ENCODE data around the gene GRID1.
A peak's percentile ranks its signal among the peaks of the same experiment; 100 is the strongest.

The GRID1 gene

GRCh38 chr10:86207226-86207625 is 159.4 kb downstream of the GRID1 start:
- Histone ChIP-seq H3K9ac (ENCODE audit: insufficient read length, low read depth) (no peak overlapping the region), H3K27me3 (ENCODE audit: insufficient read depth, insufficient read length) (no peaks in the 10 kb centered on the region), H3K4me3 (ENCODE audit: insufficient read length, low read depth) (no peak overlapping the region), H3K36me3 (ENCODE audit: insufficient read depth, insufficient read length, low read length) (no peaks in the 10 kb centered on the region), H3K4me1 (ENCODE audit: insufficient read depth, insufficient read length) (no peaks in the 10 kb centered on the region), H3K9me3 (ENCODE audit: insufficient read depth, low read length) (no peaks in the 10 kb centered on the region)
- DNase-seq (ENCODE audit: low read depth, low spot score), result no peak
- no peak for TF ChIP-seq YY1 (IDR thresholded peaks at IDR 0.05; ENCODE audit: insufficient read depth, insufficient read length)
- no peak for TF ChIP-seq SUZ12 (IDR thresholded peaks at IDR 0.05; ENCODE audit: extremely low read depth, insufficient read depth, insufficient read length)
- no peak for TF ChIP-seq ZNF274 (IDR thresholded peaks at IDR 0.05; ENCODE audit: low read depth, low read length)

DNA sequence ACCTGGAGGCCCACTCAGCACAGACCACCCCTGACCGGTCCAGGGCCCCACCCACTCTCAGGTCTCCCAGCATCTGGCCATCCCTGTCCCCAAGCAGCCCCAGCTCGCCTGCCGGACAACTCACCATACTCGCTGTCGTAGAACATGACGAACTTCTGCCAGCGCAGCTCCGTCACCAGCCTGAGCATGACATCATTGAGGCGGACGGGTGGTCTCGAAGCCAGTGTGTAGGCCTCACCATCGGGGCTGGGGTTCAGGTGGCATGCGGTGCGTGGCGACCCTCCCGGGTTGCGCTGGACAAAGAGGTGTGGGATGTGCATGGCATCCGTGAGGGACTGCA is 160.4 kb downstream of the GRID1 start:
- TF ChIP-seq SUZ12 (IDR thresholded peaks at IDR 0.05; ENCODE audit: extremely low read depth, insufficient read depth, insufficient read length) (no peak), YY1 (IDR thresholded peaks at IDR 0.05; ENCODE audit: insufficient read depth, insufficient read length) (no peak), ZNF274 (IDR thresholded peaks at IDR 0.05; ENCODE audit: low read depth, low read length) (no peak)
- no peaks in the 10 kb centered on the region for H3K36me3 ChIP-seq (ENCODE audit: insufficient read depth, insufficient read length, low read length)
- DNase-seq (ENCODE audit: low read depth, low spot score), result no peak
- H3K4me3 ChIP-seq (ENCODE audit: insufficient read length, low read depth), result no peak overlapping the region
- H3K9me3 ChIP-seq (ENCODE audit: insufficient read depth, low read length), result no peaks in the 10 kb centered on the region
- H3K4me1 ChIP-seq (ENCODE audit: insufficient read depth, insufficient read length), result no peaks in the 10 kb centered on the region
- H3K9ac ChIP-seq (ENCODE audit: insufficient read length, low read depth), result no peak overlapping the region
- no peaks in the 10 kb centered on the region for H3K27me3 ChIP-seq (ENCODE audit: insufficient read depth, insufficient read length)

DNA sequence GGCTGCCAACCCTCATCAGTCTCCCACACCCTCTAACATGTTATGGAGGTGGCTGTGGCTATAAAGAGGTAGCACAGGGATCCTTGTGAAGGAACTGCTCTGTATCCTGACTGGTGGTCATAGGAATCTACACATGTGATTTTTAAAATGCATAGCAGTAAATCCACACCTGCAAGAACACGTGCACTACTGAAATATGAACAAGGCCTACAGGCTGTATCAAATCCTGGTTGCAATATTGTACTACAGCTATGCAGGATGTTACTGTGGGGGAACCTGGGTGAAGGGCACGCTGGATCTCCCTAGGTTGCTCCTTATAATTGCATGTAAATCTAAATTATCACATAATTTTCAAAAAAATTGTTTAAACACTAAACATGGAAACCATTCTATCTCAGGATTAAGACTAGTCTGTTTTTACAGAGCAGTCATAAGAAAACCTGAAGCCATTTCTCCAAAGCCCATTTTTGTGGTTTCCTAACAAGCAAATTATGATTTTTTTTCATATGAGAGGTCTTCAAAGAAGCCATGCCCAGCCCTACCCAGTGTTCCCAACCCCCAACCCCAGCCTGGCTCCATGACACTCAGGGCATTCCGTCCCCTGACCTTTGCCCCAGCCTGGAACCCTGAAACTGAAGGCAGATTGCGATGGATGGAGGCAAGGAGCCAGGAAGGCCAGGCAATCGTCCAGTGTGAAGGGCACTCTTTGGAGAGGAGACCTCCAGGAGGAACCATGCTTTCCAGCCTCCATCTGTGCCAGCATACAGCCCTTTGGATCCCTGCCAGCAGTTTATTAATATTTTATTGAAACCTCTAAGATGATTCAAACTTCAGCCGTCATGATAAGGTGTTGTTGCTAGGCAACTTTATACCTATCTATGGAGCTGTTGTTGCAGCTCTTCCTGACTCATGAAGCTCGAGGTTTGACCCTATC is 161.0 kb downstream of the GRID1 start:
- Histone ChIP-seq H3K4me3 (ENCODE audit: insufficient read length, low read depth) (no peak overlapping the region), H3K9me3 (ENCODE audit: insufficient read depth, low read length) (no peaks in the 10 kb centered on the region), H3K4me1 (ENCODE audit: insufficient read depth, insufficient read length) (no peaks in the 10 kb centered on the region), H3K36me3 (ENCODE audit: insufficient read depth, insufficient read length, low read length) (no peaks in the 10 kb centered on the region), H3K9ac (ENCODE audit: insufficient read length, low read depth) (no peak overlapping the region), H3K27me3 (ENCODE audit: insufficient read depth, insufficient read length) (no peaks in the 10 kb centered on the region)
- no peak for DNase-seq (ENCODE audit: low read depth, low spot score)
- TF ChIP-seq YY1 (IDR thresholded peaks at IDR 0.05; ENCODE audit: insufficient read depth, insufficient read length) (no peak), ZNF274 (IDR thresholded peaks at IDR 0.05; ENCODE audit: low read depth, low read length) (no peak), SUZ12 (IDR thresholded peaks at IDR 0.05; ENCODE audit: extremely low read depth, insufficient read depth, insufficient read length) (no peak)

GRCh38 chr10:86204421-86205305 is 161.9 kb downstream of the GRID1 start:
- TF ChIP-seq YY1 (IDR thresholded peaks at IDR 0.05; ENCODE audit: insufficient read depth, insufficient read length) (no peak), ZNF274 (IDR thresholded peaks at IDR 0.05; ENCODE audit: low read depth, low read length) (no peak), SUZ12 (IDR thresholded peaks at IDR 0.05; ENCODE audit: extremely low read depth, insufficient read depth, insufficient read length) (no peak)
- no peak for DNase-seq (ENCODE audit: low read depth, low spot score)
- H3K4me3 ChIP-seq (ENCODE audit: insufficient read length, low read depth), result no peak overlapping the region
- no peak overlapping the region for H3K9ac ChIP-seq (ENCODE audit: insufficient read length, low read depth)
- no peaks in the 10 kb centered on the region for H3K4me1 ChIP-seq (ENCODE audit: insufficient read depth, insufficient read length)
- no peaks in the 10 kb centered on the region for H3K27me3 ChIP-seq (ENCODE audit: insufficient read depth, insufficient read length)
- no peaks in the 10 kb centered on the region for H3K36me3 ChIP-seq (ENCODE audit: insufficient read depth, insufficient read length, low read length)
- no peaks in the 10 kb centered on the region for H3K9me3 ChIP-seq (ENCODE audit: insufficient read depth, low read length)

- H3K4me1 ChIP-seq (ENCODE audit: insufficient read depth, insufficient read length), result no peaks in the 10 kb centered on the region
- DNase-seq (ENCODE audit: low read depth, low spot score), result peak; percentile 11
- TF ChIP-seq SUZ12 (IDR thresholded peaks at IDR 0.05; ENCODE audit: extremely low read depth, insufficient read depth, insufficient read length), result no peak
- no peak for TF ChIP-seq ZNF274 (IDR thresholded peaks at IDR 0.05; ENCODE audit: low read depth, low read length)
- no peak for TF ChIP-seq YY1 (IDR thresholded peaks at IDR 0.05; ENCODE audit: insufficient read depth, insufficient read length)
These were observed 163.3 kb downstream of the GRID1 start for GRCh38 chr10:86203162-86203905.

GRCh38 chr10:86202226-86202735 is 164.3 kb downstream of the GRID1 start:
- H3K9ac ChIP-seq (ENCODE audit: insufficient read length, low read depth), result no peak overlapping the region
- H3K27me3 ChIP-seq (ENCODE audit: insufficient read depth, insufficient read length), result no peaks in the 10 kb centered on the region
- no peaks in the 10 kb centered on the region for H3K9me3 ChIP-seq (ENCODE audit: insufficient read depth, low read length)
- no peak for DNase-seq (ENCODE audit: low read depth, low spot score)
- H3K4me3 ChIP-seq (ENCODE audit: insufficient read length, low read depth), result no peak overlapping the region
- no peaks in the 10 kb centered on the region for H3K36me3 ChIP-seq (ENCODE audit: insufficient read depth, insufficient read length, low read length)
- no peaks in the 10 kb centered on the region for H3K4me1 ChIP-seq (ENCODE audit: insufficient read depth, insufficient read length)
- TF ChIP-seq ZNF274 (IDR thresholded peaks at IDR 0.05; ENCODE audit: low read depth, low read length), result no peak
- no peak for TF ChIP-seq YY1 (IDR thresholded peaks at IDR 0.05; ENCODE audit: insufficient read depth, insufficient read length)
- TF ChIP-seq SUZ12 (IDR thresholded peaks at IDR 0.05; ENCODE audit: extremely low read depth, insufficient read depth, insufficient read length), result no peak

More at GRCh38 chr10:86203162-86203905, 163.3 kb downstream of the GRID1 start:
- Histone ChIP-seq H3K36me3 (ENCODE audit: insufficient read depth, insufficient read length, low read length) (no peaks in the 10 kb centered on the region), H3K9ac (ENCODE audit: insufficient read length, low read depth) (no peak overlapping the region), H3K4me3 (ENCODE audit: insufficient read length, low read depth) (no peak overlapping the region), H3K27me3 (ENCODE audit: insufficient read depth, insufficient read length) (no peaks in the 10 kb centered on the region), H3K9me3 (ENCODE audit: insufficient read depth, low read length) (no peaks in the 10 kb centered on the region)
